HepG2 (cell line): Measurements from ENCODE around the gene S100A16. TPM values are rescaled to one million over a fixed set of nuclear protein-coding genes. Genes with fewer than 3 reads are reported as not detected.

Experiments used
- BRF2 ChIP-seq: sonication (generic); formaldehyde crosslinking; IDR thresholded peaks from 2 replicates; pipeline ENCODE4 v1.8.1; 2022; ENCODE audit warnings: mild to moderate bottlenecking, missing genetic modification reagents
- EP300 ChIP-seq, 3 experiments: sonication (generic) in 1 of 3; formaldehyde crosslinking in 1 of 3; IDR thresholded peaks; 2 replicates each; pipeline versions ENCODE4 v1.5.1 to v1.6.1; 2011 to 2020; ENCODE audit warnings: low read depth in 2 of 3, low read length in 2 of 3, borderline replicate concordance in 1 of 3, improper control_type of control experiment in 1 of 3, mild to moderate bottlenecking in 1 of 3, missing genetic modification reagents in 1 of 3, moderate library complexity in 1 of 3
- KAT8 ChIP-seq: IDR thresholded peaks from 2 replicates; pipeline ENCODE4 v1.6.1; 2016; ENCODE audit warnings: missing genetic modification reagents, missing compliant biosample characterization
- MEIS1 ChIP-seq: sonication (generic); formaldehyde crosslinking; IDR thresholded peaks from 2 replicates; pipeline ENCODE4 v1.9.0; 2021; ENCODE audit warnings: mild to moderate bottlenecking, missing genetic modification reagents, moderate library complexity, borderline replicate concordance
- MYC ChIP-seq: sonication (generic); formaldehyde crosslinking; IDR thresholded peaks from 2 replicates; pipeline ENCODE4 v1.9.0; 2021; ENCODE audit warnings: missing genetic modification reagents, borderline replicate concordance
- REPIN1 ChIP-seq: sonication (generic); formaldehyde crosslinking; IDR thresholded peaks from 2 replicates; pipeline ENCODE4 v1.8.0; 2022; ENCODE audit warnings: missing genetic modification reagents, low read depth, mild to moderate bottlenecking, borderline replicate concordance
- TEAD2 ChIP-seq: sonication (generic); formaldehyde crosslinking; IDR thresholded peaks from 2 replicates; pipeline ENCODE4 v1.9.0; 2021; ENCODE audit warnings: missing genetic modification reagents
- ZFP1 ChIP-seq: IDR thresholded peaks from 2 replicates; pipeline ENCODE4 v1.6.1; 2016
- ZNF124 ChIP-seq: sonication (generic); formaldehyde crosslinking; IDR thresholded peaks from 2 replicates; pipeline ENCODE4 v1.4.0; 2020; ENCODE audit warnings: missing genetic modification reagents
- ZNF781 ChIP-seq: sonication (generic); formaldehyde crosslinking; IDR thresholded peaks from 2 replicates; pipeline ENCODE4 v1.5.1; 2020; ENCODE audit warnings: borderline replicate concordance, mild to moderate bottlenecking, missing genetic modification reagents; ENCODE audit errors: not compliant biosample characterization
- polyA plus RNA-seq, 8 experiments: library from polyadenylated mRNA; depleted of rRNA in 3 of 8; stranded (reverse) in 7 of 8; unstranded in 1 of 8; fragments of >200 nt; fragmentation: Illumina TruSeq in 4 of 8; extraction: Trizol in 4 of 8; gene quantifications; 2 replicates each; pipeline versions ENCODE4 v1.2.1 to v1.2.3, GENCODE V29; 2011 to 2016; ENCODE audit warnings: low read depth in 4 of 8, missing spikeins in 1 of 8, mixed read lengths in 1 of 8; ENCODE audit not compliant: insufficient read depth in 1 of 8
- total RNA-seq, 5 experiments: library from RNA; depleted of rRNA; stranded (reverse); fragments of >200 nt; fragmentation: Illumina TruSeq; extraction: Trizol; gene quantifications; 2 replicates each; pipeline ENCODE4 v1.2.3, GENCODE V29; 2016; ENCODE audit warnings: low read depth in 1 of 5
- TF ChIP-seq, protein P1 (sequence below): sonication (generic); formaldehyde crosslinking; IDR thresholded peaks from 2 replicates; pipeline ENCODE4 v1.5.0; 2020; ENCODE audit warnings: missing genetic modification reagents, mild to moderate bottlenecking, borderline replicate concordance
- TF ChIP-seq, protein P2 (sequence below): sonication (generic); formaldehyde crosslinking; IDR thresholded peaks from 2 replicates; pipeline ENCODE4 v1.4.0; 2020; ENCODE audit warnings: missing genetic modification reagents
- TF ChIP-seq, protein P3 (sequence below): IDR thresholded peaks from 2 replicates; pipeline ENCODE4 v1.6.1; 2016
- TF ChIP-seq, protein P4 (sequence below): sonication (generic); formaldehyde crosslinking; IDR thresholded peaks from 2 replicates; pipeline ENCODE4 v1.4.0; 2020; ENCODE audit warnings: mild to moderate bottlenecking, missing genetic modification reagents
- TF ChIP-seq, protein P5 (sequence below): sonication (generic); formaldehyde crosslinking; IDR thresholded peaks from 2 replicates; pipeline ENCODE4 v1.4.0; 2020; ENCODE audit warnings: missing genetic modification reagents

Gene S100A16
- total and polyA plus RNA-seq, 2 of the 13 experiments (the other 11 are each of a cell fraction or from before 2014, with no cell fraction given) = 46.0 to 195 TPM

- TF ChIP-seq, protein P1, sequence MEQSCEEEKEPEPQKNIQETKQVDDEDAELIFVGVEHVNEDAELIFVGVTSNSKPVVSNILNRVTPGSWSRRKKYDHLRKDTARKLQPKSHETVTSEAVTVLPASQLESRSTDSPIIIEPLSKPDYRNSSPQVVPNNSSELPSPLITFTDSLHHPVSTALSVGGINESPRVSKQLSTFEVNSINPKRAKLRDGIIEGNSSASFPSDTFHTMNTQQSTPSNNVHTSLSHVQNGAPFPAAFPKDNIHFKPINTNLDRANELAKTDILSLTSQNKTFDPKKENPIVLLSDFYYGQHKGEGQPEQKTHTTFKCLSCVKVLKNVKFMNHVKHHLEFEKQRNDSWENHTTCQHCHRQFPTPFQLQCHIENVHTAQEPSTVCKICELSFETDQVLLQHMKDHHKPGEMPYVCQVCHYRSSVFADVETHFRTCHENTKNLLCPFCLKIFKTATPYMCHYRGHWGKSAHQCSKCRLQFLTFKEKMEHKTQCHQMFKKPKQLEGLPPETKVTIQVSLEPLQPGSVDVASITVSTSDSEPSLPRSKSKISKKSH (CRISPR knock-in tag) = 0 out of 2 replicates have a peak, but pooled peaks have one; percentile 27
- peak; percentile 59; the same call in 1 of the 2 replicates for TF ChIP-seq MYC (CRISPR knock-in tag)
- TF ChIP-seq TEAD2 (CRISPR knock-in tag) = no peak
- TF ChIP-seq, protein P2, sequence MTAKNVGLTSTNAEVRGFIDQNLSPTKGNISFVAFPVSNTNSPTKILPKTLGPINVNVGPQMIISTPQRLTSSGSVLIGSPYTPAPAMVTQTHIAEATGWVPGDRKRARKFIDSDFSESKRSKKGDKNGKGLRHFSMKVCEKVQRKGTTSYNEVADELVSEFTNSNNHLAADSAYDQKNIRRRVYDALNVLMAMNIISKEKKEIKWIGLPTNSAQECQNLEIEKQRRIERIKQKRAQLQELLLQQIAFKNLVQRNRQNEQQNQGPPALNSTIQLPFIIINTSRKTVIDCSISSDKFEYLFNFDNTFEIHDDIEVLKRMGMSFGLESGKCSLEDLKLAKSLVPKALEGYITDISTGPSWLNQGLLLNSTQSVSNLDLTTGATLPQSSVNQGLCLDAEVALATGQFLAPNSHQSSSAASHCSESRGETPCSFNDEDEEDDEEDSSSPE (CRISPR knock-in tag) = 0 out of 2 replicates have a peak, but pooled peaks have one; percentile 40
- TF ChIP-seq BRF2 = no peak
- 0 out of 2 replicates have a peak, but pooled peaks have one; percentile 35 for TF ChIP-seq ZFP1 (CRISPR knock-in tag)
- no peak for TF ChIP-seq EP300 (IDR thresholded peaks at IDR 0.05; ENCODE audit: low read depth in 2 of 2, low read length in 2 of 2)
- no peak for TF ChIP-seq EP300 (CRISPR knock-in tag; IDR thresholded peaks at IDR 0.05; ENCODE audit: borderline replicate concordance)
- TF ChIP-seq, protein P3, sequence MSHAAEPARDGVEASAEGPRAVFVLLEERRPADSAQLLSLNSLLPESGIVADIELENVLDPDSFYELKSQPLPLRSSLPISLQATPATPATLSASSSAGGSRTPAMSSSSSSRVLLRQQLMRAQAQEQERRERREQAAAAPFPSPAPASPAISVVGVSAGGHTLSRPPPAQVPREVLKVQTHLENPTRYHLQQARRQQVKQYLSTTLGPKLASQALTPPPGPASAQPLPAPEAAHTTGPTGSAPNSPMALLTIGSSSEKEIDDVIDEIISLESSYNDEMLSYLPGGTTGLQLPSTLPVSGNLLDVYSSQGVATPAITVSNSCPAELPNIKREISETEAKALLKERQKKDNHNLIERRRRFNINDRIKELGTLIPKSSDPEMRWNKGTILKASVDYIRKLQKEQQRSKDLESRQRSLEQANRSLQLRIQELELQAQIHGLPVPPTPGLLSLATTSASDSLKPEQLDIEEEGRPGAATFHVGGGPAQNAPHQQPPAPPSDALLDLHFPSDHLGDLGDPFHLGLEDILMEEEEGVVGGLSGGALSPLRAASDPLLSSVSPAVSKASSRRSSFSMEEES (CRISPR knock-in tag) = 0 out of 2 replicates have a peak, but pooled peaks have one; percentile 5
- TF ChIP-seq ZNF124 (CRISPR knock-in tag) = peak; percentile 75; the same call in 1 of the 2 replicates
- peak; percentile 68 for TF ChIP-seq KAT8 (CRISPR knock-in tag)
- no peak for TF ChIP-seq ZNF781 (CRISPR knock-in tag)
- TF ChIP-seq, protein P4, sequence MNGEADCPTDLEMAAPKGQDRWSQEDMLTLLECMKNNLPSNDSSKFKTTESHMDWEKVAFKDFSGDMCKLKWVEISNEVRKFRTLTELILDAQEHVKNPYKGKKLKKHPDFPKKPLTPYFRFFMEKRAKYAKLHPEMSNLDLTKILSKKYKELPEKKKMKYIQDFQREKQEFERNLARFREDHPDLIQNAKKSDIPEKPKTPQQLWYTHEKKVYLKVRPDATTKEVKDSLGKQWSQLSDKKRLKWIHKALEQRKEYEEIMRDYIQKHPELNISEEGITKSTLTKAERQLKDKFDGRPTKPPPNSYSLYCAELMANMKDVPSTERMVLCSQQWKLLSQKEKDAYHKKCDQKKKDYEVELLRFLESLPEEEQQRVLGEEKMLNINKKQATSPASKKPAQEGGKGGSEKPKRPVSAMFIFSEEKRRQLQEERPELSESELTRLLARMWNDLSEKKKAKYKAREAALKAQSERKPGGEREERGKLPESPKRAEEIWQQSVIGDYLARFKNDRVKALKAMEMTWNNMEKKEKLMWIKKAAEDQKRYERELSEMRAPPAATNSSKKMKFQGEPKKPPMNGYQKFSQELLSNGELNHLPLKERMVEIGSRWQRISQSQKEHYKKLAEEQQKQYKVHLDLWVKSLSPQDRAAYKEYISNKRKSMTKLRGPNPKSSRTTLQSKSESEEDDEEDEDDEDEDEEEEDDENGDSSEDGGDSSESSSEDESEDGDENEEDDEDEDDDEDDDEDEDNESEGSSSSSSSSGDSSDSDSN (CRISPR knock-in tag) = 0 out of 2 replicates have a peak, but pooled peaks have one; percentile 45
- TF ChIP-seq, protein P5, sequence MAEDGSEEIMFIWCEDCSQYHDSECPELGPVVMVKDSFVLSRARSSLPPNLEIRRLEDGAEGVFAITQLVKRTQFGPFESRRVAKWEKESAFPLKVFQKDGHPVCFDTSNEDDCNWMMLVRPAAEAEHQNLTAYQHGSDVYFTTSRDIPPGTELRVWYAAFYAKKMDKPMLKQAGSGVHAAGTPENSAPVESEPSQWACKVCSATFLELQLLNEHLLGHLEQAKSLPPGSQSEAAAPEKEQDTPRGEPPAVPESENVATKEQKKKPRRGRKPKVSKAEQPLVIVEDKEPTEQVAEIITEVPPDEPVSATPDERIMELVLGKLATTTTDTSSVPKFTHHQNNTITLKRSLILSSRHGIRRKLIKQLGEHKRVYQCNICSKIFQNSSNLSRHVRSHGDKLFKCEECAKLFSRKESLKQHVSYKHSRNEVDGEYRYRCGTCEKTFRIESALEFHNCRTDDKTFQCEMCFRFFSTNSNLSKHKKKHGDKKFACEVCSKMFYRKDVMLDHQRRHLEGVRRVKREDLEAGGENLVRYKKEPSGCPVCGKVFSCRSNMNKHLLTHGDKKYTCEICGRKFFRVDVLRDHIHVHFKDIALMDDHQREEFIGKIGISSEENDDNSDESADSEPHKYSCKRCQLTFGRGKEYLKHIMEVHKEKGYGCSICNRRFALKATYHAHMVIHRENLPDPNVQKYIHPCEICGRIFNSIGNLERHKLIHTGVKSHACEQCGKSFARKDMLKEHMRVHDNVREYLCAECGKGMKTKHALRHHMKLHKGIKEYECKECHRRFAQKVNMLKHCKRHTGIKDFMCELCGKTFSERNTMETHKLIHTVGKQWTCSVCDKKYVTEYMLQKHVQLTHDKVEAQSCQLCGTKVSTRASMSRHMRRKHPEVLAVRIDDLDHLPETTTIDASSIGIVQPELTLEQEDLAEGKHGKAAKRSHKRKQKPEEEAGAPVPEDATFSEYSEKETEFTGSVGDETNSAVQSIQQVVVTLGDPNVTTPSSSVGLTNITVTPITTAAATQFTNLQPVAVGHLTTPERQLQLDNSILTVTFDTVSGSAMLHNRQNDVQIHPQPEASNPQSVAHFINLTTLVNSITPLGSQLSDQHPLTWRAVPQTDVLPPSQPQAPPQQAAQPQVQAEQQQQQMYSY (CRISPR knock-in tag) = peak; percentile 88
- peak; percentile 29; the same call in 1 of the 2 replicates for TF ChIP-seq REPIN1
- 0 out of 2 replicates have a peak, but pooled peaks have one; percentile 77 for TF ChIP-seq MEIS1 (CRISPR knock-in tag)
These were observed 44.4 kb downstream of the S100A16 start (continued) for GRCh38 chr1:153568367-153569099.
